IPS-15b (cell line): ENCODE results near the gene NFX1.

ENCODE experiments used
- H3K27me3 ChIP-seq: one replicate; pipeline ENCODE4 v1.6.1; 2013; ENCODE audit warnings: low read length; ENCODE audit not compliant: control insufficient read depth, insufficient read depth
- H3K36me3 ChIP-seq: one replicate; pipeline ENCODE4 v1.6.1; 2013; ENCODE audit warnings: low read length; ENCODE audit not compliant: control insufficient read depth, insufficient read depth
- H3K4me1 ChIP-seq: one replicate; pipeline ENCODE4 v1.6.1; 2013; ENCODE audit warnings: mild to moderate bottlenecking, low read length; ENCODE audit not compliant: control insufficient read depth, insufficient read depth
- H3K4me3 ChIP-seq: one replicate; pipeline ENCODE4 v1.5.1; 2013; ENCODE audit warnings: low read depth, low read length
- H3K9ac ChIP-seq: one replicate; pipeline ENCODE4 v1.6.1; 2013; ENCODE audit warnings: low read depth, mild to moderate bottlenecking, low read length
- H3K9me3 ChIP-seq: one replicate; pipeline ENCODE4 v1.6.1; 2013; ENCODE audit warnings: mild to moderate bottlenecking, low read length; ENCODE audit not compliant: control insufficient read depth, insufficient read depth

Gene NFX1

GRCh38 chr9:33255014-33255413 is 35.3 kb upstream of the NFX1 start:
- H3K4me1 ChIP-seq: no peaks in the 10 kb centered on the region
- no peak overlapping the region for H3K9ac ChIP-seq
- no peak overlapping the region for H3K4me3 ChIP-seq
- no peaks in the 10 kb centered on the region for H3K27me3 ChIP-seq
- no peaks in the 10 kb centered on the region for H3K9me3 ChIP-seq
- peaks cover 43% of the 10 kb centered on the region for H3K36me3 ChIP-seq

- no peaks in the 10 kb centered on the region for H3K27me3 ChIP-seq
- H3K4me1 ChIP-seq: no peaks in the 10 kb centered on the region
- no peak overlapping the region for H3K9ac ChIP-seq
- peaks cover 45% of the 10 kb centered on the region for H3K36me3 ChIP-seq
- H3K9me3 ChIP-seq: no peaks in the 10 kb centered on the region
- no peak overlapping the region for H3K4me3 ChIP-seq
Observed at GRCh38 chr9:33255471-33255870, 34.8 kb upstream of the NFX1 start.

GRCh38 chr9:33256236-33256635 is 34.1 kb upstream of the NFX1 start:
- Histone ChIP-seq H3K9me3 (no peaks in the 10 kb centered on the region), H3K36me3 (peaks cover 50% of the 10 kb centered on the region), H3K4me3 (no peak overlapping the region), H3K4me1 (no peaks in the 10 kb centered on the region), H3K9ac (no peak overlapping the region), H3K27me3 (no peaks in the 10 kb centered on the region)

- H3K4me3 ChIP-seq: no peak overlapping the region
- H3K9ac ChIP-seq: no peak overlapping the region
- H3K4me1 ChIP-seq: no peaks in the 10 kb centered on the region
- H3K36me3 ChIP-seq: peaks cover 50% of the 10 kb centered on the region
- no peaks in the 10 kb centered on the region for H3K27me3 ChIP-seq
- no peaks in the 10 kb centered on the region for H3K9me3 ChIP-seq
Observed at GRCh38 chr9:33257276-33257675, 33.0 kb upstream of the NFX1 start.

GRCh38 chr9:33260372-33260771 is 29.9 kb upstream of the NFX1 start:
- Histone ChIP-seq H3K9ac (no peak overlapping the region), H3K4me3 (no peak overlapping the region), H3K36me3 (peaks cover 34% of the 10 kb centered on the region), H3K4me1 (peaks cover under 1% of the 10 kb centered on the region), H3K27me3 (no peaks in the 10 kb centered on the region), H3K9me3 (no peaks in the 10 kb centered on the region)

GRCh38 chr9:33263131-33264002 is 26.9 kb upstream of the NFX1 start:
- Histone ChIP-seq H3K36me3 (peaks cover 22% of the 10 kb centered on the region), H3K9me3 (no peaks in the 10 kb centered on the region), H3K4me3 (peak overlapping the region; percentile 90), H3K4me1 (peaks cover 5% of the 10 kb centered on the region), H3K9ac (peak overlapping the region; percentile 91), H3K27me3 (no peaks in the 10 kb centered on the region)

GRCh38 chr9:33264003-33264472 is 26.3 kb upstream of the NFX1 start:
- H3K9ac ChIP-seq: peak overlapping the region; percentile 91
- H3K4me1 ChIP-seq: peaks cover 5% of the 10 kb centered on the region
- no peaks in the 10 kb centered on the region for H3K9me3 ChIP-seq
- peak overlapping the region; percentile 90 for H3K4me3 ChIP-seq
- no peaks in the 10 kb centered on the region for H3K27me3 ChIP-seq
- peaks cover 16% of the 10 kb centered on the region for H3K36me3 ChIP-seq

GRCh38 chr9:33264473-33265177 is 25.7 kb upstream of the NFX1 start, which contains the start of the genes BAG1 and CHMP5:
BAG1 (minus strand) TSS chr9:33264708.
CHMP5 (plus strand) TSS chr9:33265049; CDS start chr9:33265079, 30 bp downstream.
- Histone ChIP-seq H3K4me1 (peaks cover 5% of the 10 kb centered on the region), H3K36me3 (peaks cover 10% of the 10 kb centered on the region), H3K27me3 (no peaks in the 10 kb centered on the region), H3K9ac (peak within 1 kb of the TSS; percentile 91), H3K9me3 (no peaks in the 10 kb centered on the region), H3K4me3 (peak within 1 kb of the TSS; percentile 99)

- H3K27me3 ChIP-seq: no peaks in the 10 kb centered on the region
- H3K9me3 ChIP-seq: no peaks in the 10 kb centered on the region
- peak overlapping the region; percentile 99 for H3K4me3 ChIP-seq
- H3K9ac ChIP-seq: peak overlapping the region; percentile 68
- H3K36me3 ChIP-seq: peaks cover 8% of the 10 kb centered on the region
- H3K4me1 ChIP-seq: peaks cover 5% of the 10 kb centered on the region
Observed at GRCh38 chr9:33265211-33265865, 25.0 kb upstream of the NFX1 start.

- no peaks in the 10 kb centered on the region for H3K9me3 ChIP-seq
- no peaks in the 10 kb centered on the region for H3K27me3 ChIP-seq
- peaks cover 4% of the 10 kb centered on the region for H3K36me3 ChIP-seq
- no peak overlapping the region for H3K9ac ChIP-seq
- no peak overlapping the region for H3K4me3 ChIP-seq
- peaks cover 5% of the 10 kb centered on the region for H3K4me1 ChIP-seq
Observed at GRCh38 chr9:33267151-33267767, 23.1 kb upstream of the NFX1 start.

GRCh38 chr9:33270146-33270545 is 20.2 kb upstream of the NFX1 start:
- Histone ChIP-seq H3K9ac (no peak overlapping the region), H3K36me3 (peaks cover 9% of the 10 kb centered on the region), H3K4me3 (no peak overlapping the region), H3K9me3 (no peaks in the 10 kb centered on the region), H3K4me1 (peaks cover 5% of the 10 kb centered on the region), H3K27me3 (no peaks in the 10 kb centered on the region)
